DOHH2 (cell line): ENCODE data around the gene FRMD3.

Experiments
- CTCF ChIP-seq: fragments of 200-600 bp; sonication (generic); IDR thresholded peaks from one replicate; pipeline ENCODE4 v1.5.1; 2014; ENCODE audit warnings: antibody characterized with exemption, mild to moderate bottlenecking, low read depth, low read length; ENCODE audit not compliant: poor library complexity, severe bottlenecking
- EZH2phosphoT487 ChIP-seq: fragments of 200-600 bp; sonication (generic); IDR thresholded peaks from 2 replicates; pipeline ENCODE4 v1.6.1; 2017; ENCODE audit warnings: borderline replicate concordance, mild to moderate bottlenecking, antibody characterized with exemption, low read length, moderate library complexity, mixed read lengths

- no peak for TF ChIP-seq CTCF
- TF ChIP-seq EZH2phosphoT487: no peak
These were observed 319.6 kb downstream of the FRMD3 start for GRCh38 chr9:83218411-83219090.
